Muscle layer of colon (tissue), 2 donors: ENCODE results near the gene CLCA2.

Source experiments
- H3K27ac ChIP-seq: one replicate; pipeline ENCODE4 v1.7.0; 2013; ENCODE audit warnings: low read depth, mild to moderate bottlenecking, low read length, moderate library complexity
- H3K27me3 ChIP-seq, 2 donors: one replicate each; pipeline ENCODE4 v1.7.0; 2013; ENCODE audit warnings: low read length in 2 of 2, mild to moderate bottlenecking in 2 of 2; ENCODE audit not compliant: insufficient read depth in 2 of 2, control insufficient read depth in 1 of 2
- H3K36me3 ChIP-seq: one replicate; pipeline ENCODE4 v1.7.0; 2013; ENCODE audit warnings: mild to moderate bottlenecking, low read length; ENCODE audit not compliant: insufficient read depth
- H3K4me1 ChIP-seq: one replicate; pipeline ENCODE4 v1.7.0; 2013; ENCODE audit warnings: mild to moderate bottlenecking, low read length; ENCODE audit not compliant: insufficient read depth
- H3K4me3 ChIP-seq, 2 donors: one replicate each; pipeline ENCODE4 v1.7.0; 2013; ENCODE audit warnings: low read length in 2 of 2, low read depth in 1 of 2, mild to moderate bottlenecking in 1 of 2, moderate library complexity in 1 of 2
- H3K9ac ChIP-seq: one replicate; pipeline ENCODE4 v1.7.0; 2013; ENCODE audit warnings: low read length
- H3K9me3 ChIP-seq: one replicate; pipeline ENCODE4 v1.7.0; 2013; ENCODE audit warnings: mild to moderate bottlenecking, low read length
- donor health status: abdominal sarcoma.
- donor health status: Adenocarcinoma of cecum.

Gene CLCA2

DNA sequence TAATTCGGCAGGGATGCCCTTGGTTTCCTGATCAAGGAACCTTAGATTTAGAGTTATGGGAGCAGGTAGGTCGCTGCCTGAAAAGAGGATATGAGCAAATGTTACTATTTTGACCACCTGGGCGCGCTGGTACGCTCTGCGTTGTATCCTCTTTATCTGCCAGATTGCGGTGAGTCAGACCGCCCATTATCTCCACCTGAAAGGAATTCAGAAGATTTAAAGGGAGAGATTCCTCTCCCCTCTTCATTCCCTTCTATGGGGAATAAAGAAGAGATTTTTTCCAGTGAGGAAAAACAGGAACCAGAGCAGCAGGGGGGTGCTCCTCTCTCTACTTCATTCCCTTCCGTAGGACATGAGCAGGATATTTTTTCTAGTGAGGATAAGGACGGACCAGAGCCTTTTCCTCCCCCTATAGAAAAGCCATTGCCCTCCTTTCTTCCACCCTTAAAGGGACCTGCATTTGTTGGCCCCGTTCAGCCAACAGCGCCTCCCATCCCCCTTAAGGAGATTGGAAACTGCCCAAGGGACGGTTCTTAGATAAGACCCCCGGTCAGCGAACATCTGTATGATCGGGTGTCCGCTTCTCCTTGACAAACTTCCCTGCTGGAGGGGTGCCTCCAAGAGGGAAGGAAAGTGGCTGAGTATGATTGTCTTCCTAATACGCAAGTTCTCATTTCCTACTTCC lies 78.9 kb downstream of the CLCA2 start:
- Histone ChIP-seq H3K9me3 (no peaks in the 10 kb centered on the region), H3K27me3 (no peaks in the 10 kb centered on the region), H3K27ac (peak overlapping the region; percentile 68), H3K4me3 (peak overlapping the region in 1 of 2 donors; percentile 55), H3K36me3 (no peaks in the 10 kb centered on the region), H3K4me1 (peaks cover 58% of the 10 kb centered on the region), H3K9ac (no peak overlapping the region)

DNA sequence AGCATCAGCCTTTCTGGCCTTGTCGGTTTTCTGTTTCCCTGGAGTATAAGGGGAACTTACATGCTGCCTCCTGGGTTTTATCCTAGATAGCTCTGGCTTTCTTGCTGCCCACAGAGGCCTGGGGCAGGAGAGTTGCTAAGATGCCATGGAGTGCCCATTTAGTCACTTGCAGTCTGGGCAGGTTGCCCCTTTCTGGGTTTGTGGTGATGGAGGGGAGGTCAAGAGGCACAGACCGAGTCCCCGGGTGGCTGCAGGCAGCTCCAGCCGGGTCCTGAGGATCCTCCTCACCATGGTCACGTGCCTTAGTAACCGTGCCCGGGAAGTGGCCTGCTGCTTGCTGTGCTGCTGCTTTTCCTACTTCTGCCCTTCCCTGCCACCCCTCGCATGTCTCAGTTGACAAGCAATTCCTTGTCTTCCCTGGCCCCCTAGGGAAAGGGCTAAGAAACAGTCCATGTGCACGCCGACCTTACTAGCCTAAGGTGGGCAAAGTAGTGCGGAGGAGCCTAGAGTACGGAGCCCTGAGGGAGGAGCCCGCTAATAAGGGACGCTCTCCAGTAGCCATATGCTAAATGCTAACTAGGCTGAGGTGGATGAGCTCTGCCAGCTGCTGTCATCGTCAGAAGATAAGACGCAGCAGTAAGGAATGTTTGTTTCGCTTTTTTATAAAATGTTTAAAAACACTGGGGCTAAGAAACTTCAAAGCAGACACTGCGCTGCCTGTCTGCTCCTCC lies 79.6 kb downstream of the CLCA2 start:
- Histone ChIP-seq H3K27ac (peak overlapping the region; percentile 68), H3K36me3 (no peaks in the 10 kb centered on the region), H3K4me3 (peak overlapping the region in 1 of 2 donors; percentile 55), H3K9ac (peak overlapping the region; percentile 23), H3K4me1 (peaks cover 58% of the 10 kb centered on the region), H3K9me3 (no peaks in the 10 kb centered on the region), H3K27me3 (no peaks in the 10 kb centered on the region)

DNA sequence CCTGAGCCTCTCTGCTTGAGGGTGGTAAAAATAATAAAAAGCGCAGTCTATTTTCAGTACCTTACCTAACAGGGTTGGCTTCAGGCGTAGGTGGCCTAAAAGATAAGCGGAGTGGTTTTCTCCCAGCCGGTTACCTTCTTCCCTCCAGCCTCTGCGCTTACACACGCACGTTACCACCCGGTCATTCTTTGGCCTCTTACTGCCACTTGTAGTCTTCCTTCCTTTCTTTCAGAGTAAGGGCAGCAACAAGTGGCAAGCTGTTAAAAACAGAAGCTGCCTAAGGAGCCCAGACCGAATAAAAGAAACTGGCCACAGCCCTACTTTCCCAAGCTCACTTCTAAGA lies 80.1 kb downstream of the CLCA2 start:
- Histone ChIP-seq H3K9ac (peak overlapping the region; percentile 23), H3K9me3 (no peaks in the 10 kb centered on the region), H3K4me1 (peaks cover 58% of the 10 kb centered on the region), H3K27ac (peak overlapping the region; percentile 68), H3K36me3 (no peaks in the 10 kb centered on the region), H3K27me3 (no peaks in the 10 kb centered on the region), H3K4me3 (peak overlapping the region in 1 of 2 donors; percentile 55)

DNA sequence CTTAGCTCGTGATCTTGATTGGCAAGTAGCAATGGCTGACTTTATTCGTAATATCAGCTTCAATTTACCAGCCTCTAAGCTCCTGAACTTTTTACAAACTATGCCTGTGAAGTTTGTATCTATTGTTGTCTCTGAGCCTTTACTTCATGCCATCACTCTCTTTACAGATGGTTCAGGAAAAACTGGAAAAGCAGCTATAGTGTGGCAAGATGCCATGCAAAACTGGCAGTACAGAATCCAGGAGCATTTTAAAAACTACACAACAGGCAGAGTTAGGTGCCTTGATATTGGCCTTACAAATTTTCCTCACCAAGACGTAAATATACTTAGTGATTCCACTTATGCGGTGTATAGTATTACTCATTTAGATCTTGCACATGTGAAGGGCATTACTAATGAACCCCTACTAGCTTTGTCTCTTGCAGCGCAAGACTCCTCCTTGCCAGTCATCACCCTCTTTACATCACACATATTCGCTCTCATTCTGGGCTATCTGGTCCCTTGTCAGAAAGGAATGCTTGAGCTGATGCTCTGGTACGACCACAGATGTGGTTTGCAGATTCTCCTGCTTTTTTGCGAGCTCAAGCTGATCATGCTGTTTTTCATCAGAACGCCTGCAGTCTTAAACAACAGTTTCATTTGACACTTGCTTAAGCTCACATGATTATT lies 81.1 kb downstream of the CLCA2 start:
- peaks cover 58% of the 10 kb centered on the region for H3K4me1 ChIP-seq
- no peak overlapping the region for H3K4me3 ChIP-seq
- no peaks in the 10 kb centered on the region for H3K9me3 ChIP-seq
- H3K27me3 ChIP-seq, result no peaks in the 10 kb centered on the region
- H3K9ac ChIP-seq, result no peak overlapping the region
- H3K36me3 ChIP-seq, result no peaks in the 10 kb centered on the region
- peak overlapping the region; percentile 19 for H3K27ac ChIP-seq

DNA sequence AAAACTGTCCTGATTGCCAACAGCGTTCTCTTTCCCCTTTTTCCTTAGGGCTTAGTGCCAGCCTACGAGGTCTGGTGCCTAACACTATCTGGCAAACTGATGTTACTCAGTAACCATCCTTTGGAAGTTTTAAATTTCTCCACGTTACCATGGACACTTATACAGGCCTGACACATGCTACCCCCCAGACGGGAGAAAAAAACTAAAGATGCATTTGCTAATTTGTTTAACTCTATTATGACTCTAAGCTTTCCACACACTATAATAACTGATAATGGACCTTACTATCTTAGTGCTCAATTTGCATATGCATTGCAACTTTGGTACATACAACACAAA lies 81.6 kb downstream of the CLCA2 start:
- Histone ChIP-seq H3K4me1 (peaks cover 55% of the 10 kb centered on the region), H3K27me3 (no peaks in the 10 kb centered on the region), H3K4me3 (no peak overlapping the region), H3K9me3 (no peaks in the 10 kb centered on the region), H3K27ac (peak overlapping the region; percentile 32), H3K36me3 (no peaks in the 10 kb centered on the region), H3K9ac (no peak overlapping the region)
